HepG2 (cell line): ENCODE measurements around the gene PSMB2.

Source experiments
- CHD2 ChIP-seq: IDR thresholded peaks from 2 replicates; pipeline ENCODE4 v1.6.1; 2011; ENCODE audit warnings: low read depth, low read length, improper control_type of control experiment
- E2F1 ChIP-seq: sonication (generic); formaldehyde crosslinking; IDR thresholded peaks from 2 replicates; pipeline ENCODE4 v1.5.0; 2020; ENCODE audit warnings: missing genetic modification reagents
- NFIC ChIP-seq: IDR thresholded peaks from 2 replicates; pipeline ENCODE4 v1.6.1; 2012; ENCODE audit warnings: mild to moderate bottlenecking, low read length, inconsistent platforms
- PBX2 ChIP-seq: IDR thresholded peaks from 2 replicates; pipeline ENCODE4 v1.6.1; 2016; ENCODE audit warnings: control low read depth
- YY1 ChIP-seq: IDR thresholded peaks from 2 replicates; pipeline ENCODE4 v1.6.1; 2011; ENCODE audit warnings: low read length, low read depth, moderate library complexity, mild to moderate bottlenecking; ENCODE audit not compliant: insufficient read depth, insufficient replicate concordance
- ZHX1 ChIP-seq: sonication (generic); formaldehyde crosslinking; IDR thresholded peaks from 2 replicates; pipeline ENCODE4 v1.8.1; 2022; ENCODE audit warnings: low read depth, mild to moderate bottlenecking, missing genetic modification reagents
- ZNF230 ChIP-seq: sonication (generic); formaldehyde crosslinking; IDR thresholded peaks from 2 replicates; pipeline ENCODE4 v1.4.0; 2020; ENCODE audit warnings: mild to moderate bottlenecking, missing genetic modification reagents
- ZNF776 ChIP-seq: sonication (generic); formaldehyde crosslinking; IDR thresholded peaks from 2 replicates; pipeline ENCODE4 v1.4.0; 2020; ENCODE audit warnings: mild to moderate bottlenecking, missing genetic modification reagents

GRCh38 chr1:35553851-35554250 is 87.5 kb downstream of the PSMB2 start:
- TF ChIP-seq CHD2, result no peak
- no peak for TF ChIP-seq E2F1 (CRISPR knock-in tag)
- no peak for TF ChIP-seq ZNF230 (CRISPR knock-in tag)
- no peak for TF ChIP-seq ZNF776 (CRISPR knock-in tag)
- TF ChIP-seq NFIC, result no peak
- TF ChIP-seq ZHX1 (CRISPR knock-in tag), result no peak
- no peak for TF ChIP-seq YY1
- no peak for TF ChIP-seq PBX2 (CRISPR knock-in tag)
